Measurements from ENCODE around the gene KLC1.
"Not testable (repeated sequence)": the region's sequence is repeated elsewhere in the genome, so short reads cannot be mapped to it uniquely, and the experiment has no call there.

The KLC1 gene

GRCh38 chr14:103641161-103641560 is 12.2 kb downstream of the KLC1 start:
- CTCF ChIA-PET, result interaction anchor here (1.9 kb wide), 1 partner anchor 20 kb away, joined by 4 read pairs; no protein-coding TSS in a partner anchor
- no peak for TF ChIP-seq CTCF (IDR thresholded peaks at IDR 0.05; ENCODE audit: control extremely low read depth, extremely low read depth, low read depth, missing control alignments)
- no peak for DNase-seq (ENCODE audit: extremely low spot score)
- POLR2A ChIA-PET, result no interaction called here

- CTCF ChIA-PET, result no interaction called here
These were observed 17.2 kb downstream of the KLC1 start for GRCh38 chr14:103646189-103646588.

DNA sequence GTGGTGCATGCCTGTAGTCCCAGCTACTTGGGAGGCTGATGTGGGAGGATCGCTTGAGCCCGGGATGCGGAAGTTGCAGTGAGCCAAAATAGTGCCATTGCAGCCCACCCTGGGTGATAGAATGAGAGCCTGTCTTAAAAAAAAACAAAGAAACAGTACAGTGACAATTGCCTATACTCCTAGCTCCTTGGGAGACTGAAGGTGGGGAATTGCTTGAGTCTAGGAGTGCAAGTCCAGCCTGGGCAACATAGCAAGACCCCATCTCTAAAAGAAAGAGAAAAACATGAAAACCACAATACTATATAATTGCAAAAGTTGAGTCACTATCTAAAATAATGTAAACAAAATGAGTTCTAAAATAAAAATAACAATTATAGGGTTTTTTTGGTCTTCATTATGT is 20.0 kb downstream of the KLC1 start:
- CTCF ChIA-PET, result interaction anchor here (1.4 kb wide), 1 partner anchor 9 kb away, joined by 3 read pairs; no protein-coding TSS in a partner anchor
- no peak for DNase-seq (ENCODE audit: extremely low spot score)
- POLR2A ChIA-PET, result no interaction called here
- no peak for TF ChIP-seq CTCF (IDR thresholded peaks at IDR 0.05; ENCODE audit: control extremely low read depth, extremely low read depth, low read depth, missing control alignments)

More at GRCh38 chr14:103646189-103646588, 17.2 kb downstream of the KLC1 start:
- DNase-seq (ENCODE audit: extremely low spot score), result no peak
- no peak for TF ChIP-seq CTCF (IDR thresholded peaks at IDR 0.05; ENCODE audit: control extremely low read depth, extremely low read depth, low read depth, missing control alignments)
- POLR2A ChIA-PET, result no interaction called here

DNA sequence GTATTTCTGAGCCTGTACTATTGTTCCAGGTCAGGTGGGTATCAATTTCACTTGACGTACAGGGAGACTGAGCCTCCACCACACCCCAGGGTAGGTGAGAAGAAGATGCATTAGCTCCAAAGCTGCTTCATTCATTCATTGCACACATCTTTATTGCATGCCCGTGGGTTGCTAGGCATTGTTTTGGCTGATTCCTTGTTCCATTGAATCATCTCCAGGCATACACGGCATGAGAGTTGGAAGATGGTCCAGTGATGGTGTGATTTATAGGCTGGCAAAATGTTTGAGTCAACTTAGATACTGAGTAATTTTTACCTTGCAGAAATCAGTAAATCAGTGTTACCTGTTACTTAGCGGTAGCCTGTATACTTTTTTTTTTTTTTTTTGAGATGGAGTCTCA is 21.2 kb downstream of the KLC1 start:
- POLR2A ChIA-PET, result no interaction called here

GRCh38 chr14:103651585-103651984 is 22.6 kb downstream of the KLC1 start:
- POLR2A ChIA-PET, result no interaction called here
- TF ChIP-seq CTCF (IDR thresholded peaks at IDR 0.05; ENCODE audit: control extremely low read depth, extremely low read depth, low read depth, missing control alignments), result no peak

More for the DNA sequence above, 21.2 kb downstream of the KLC1 start:
- CTCF ChIA-PET, result interaction anchor here (1.0 kb wide), 1 partner anchor 11 kb away, joined by 3 read pairs; no protein-coding TSS in a partner anchor
- TF ChIP-seq CTCF (IDR thresholded peaks at IDR 0.05; ENCODE audit: control extremely low read depth, extremely low read depth, low read depth, missing control alignments), result no peak
- no peak for DNase-seq (ENCODE audit: extremely low spot score)

DNA sequence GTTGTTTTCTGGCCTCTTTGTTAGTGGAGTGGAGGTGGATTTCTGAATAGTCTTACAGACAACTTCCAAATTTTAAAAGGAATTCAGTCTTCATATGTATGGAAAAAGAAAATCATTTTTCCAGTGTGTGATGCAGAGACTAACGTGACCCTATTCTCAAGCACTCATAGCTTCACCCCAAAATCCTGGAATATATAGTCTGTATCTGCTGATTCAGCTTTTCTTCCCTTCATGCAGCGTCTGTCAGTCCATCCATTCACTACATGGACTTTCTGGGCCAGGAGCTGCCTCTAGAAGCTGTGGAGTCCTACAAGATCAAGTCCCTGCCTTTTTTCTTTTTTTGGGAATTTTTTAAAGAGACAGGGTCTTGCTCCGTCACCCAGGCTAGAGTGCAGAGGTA is 23.8 kb downstream of the KLC1 start:
- POLR2A ChIA-PET, result no interaction called here
- DNase-seq (ENCODE audit: extremely low spot score), result no peak
- CTCF ChIA-PET, result interaction anchor here (1.0 kb wide), 1 partner anchor 58 kb away, joined by 3 read pairs; no protein-coding TSS in a partner anchor
- no peak for TF ChIP-seq CTCF (IDR thresholded peaks at IDR 0.05; ENCODE audit: control extremely low read depth, extremely low read depth, low read depth, missing control alignments)

More at GRCh38 chr14:103651585-103651984, 22.6 kb downstream of the KLC1 start:
- CTCF ChIA-PET, result interaction anchor here (0.8 to 1.2 kb wide), 3 partner anchors 10 to 57 kb away, joined by 3 read pairs; no protein-coding TSS in a partner anchor
- no peak for DNase-seq (ENCODE audit: extremely low spot score)

- CTCF ChIA-PET, POLR2A ChIA-PET: not testable (repeated sequence)
These were observed 24.3 kb downstream of the KLC1 start for GRCh38 chr14:103653336-103653735.

More at GRCh38 chr14:103653336-103653735, 24.3 kb downstream of the KLC1 start:
- DNase-seq (ENCODE audit: extremely low spot score), result not testable (repeated sequence)

Measured in GM10248 (cell line).